IPS DF 19.7 (cell line): ENCODE results near the gene DENND2C.
A peak's percentile ranks its signal among the peaks of the same experiment; 100 is the strongest.

ENCODE experiments used
- DNase-seq: peaks from one replicate; pipeline ENCODE4 v3.0.0-alpha.2; 2013; ENCODE audit warnings: low read depth, low spot score

The DENND2C gene

DNA sequence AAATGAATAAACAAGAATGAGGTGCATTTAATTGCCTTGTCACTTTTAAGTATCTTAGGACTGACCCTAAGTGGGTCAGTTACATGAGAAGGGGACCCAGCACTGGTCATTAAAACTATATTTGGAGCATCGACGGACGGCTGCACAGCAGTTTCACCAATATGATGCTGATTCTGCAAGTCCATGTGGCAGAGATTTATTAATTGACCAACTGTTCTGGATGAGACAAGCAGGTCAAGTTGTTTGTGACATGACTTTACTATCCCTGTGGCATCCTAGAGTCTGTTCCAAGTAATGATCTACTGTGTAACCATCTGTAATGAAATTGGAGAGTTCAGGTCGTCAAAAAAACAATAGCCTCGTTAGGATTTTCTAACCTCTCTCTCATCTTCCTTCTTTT is 16.0 kb upstream of the DENND2C start:
- DNase-seq, result no peak

DNA sequence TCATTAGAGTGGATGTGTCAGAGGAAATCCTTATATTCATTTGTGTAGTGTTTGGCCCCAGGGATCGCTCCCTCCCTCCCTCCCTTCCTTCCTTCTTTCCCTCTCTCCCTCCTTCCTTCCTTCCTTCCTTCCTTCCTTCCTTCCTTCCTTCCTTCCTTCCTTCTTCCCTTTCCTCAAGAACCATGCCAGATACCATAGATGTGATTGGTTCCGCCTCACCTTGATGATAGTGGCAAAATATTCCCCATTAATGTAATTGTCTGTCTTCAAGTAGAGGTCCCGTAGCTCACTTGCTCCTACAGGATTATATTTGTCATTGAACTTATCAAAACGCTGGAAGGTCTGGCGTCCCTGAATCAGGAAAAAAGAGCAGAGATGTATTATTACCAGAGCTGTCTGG is 7.8 kb upstream of the DENND2C start:
- no peak for DNase-seq

DNA sequence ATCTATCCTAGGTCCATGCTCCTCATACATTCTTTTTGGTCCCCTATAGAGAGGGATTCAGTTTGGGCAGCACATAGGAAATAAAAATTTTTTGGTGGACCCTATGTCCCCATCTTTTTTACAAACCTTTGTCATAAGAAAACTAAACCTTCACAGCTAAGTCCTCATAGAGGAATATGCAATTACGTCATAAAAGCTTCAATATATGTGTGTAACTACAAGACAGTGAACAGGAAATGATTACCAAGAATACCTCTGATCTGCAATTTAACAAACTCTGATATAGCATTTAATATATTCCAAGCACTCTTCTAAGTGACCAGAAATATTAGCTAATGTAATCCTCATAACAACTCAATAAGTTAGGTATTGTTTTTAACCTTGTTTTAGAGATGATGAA is 6.3 kb upstream of the DENND2C start:
- no peak for DNase-seq

DNA sequence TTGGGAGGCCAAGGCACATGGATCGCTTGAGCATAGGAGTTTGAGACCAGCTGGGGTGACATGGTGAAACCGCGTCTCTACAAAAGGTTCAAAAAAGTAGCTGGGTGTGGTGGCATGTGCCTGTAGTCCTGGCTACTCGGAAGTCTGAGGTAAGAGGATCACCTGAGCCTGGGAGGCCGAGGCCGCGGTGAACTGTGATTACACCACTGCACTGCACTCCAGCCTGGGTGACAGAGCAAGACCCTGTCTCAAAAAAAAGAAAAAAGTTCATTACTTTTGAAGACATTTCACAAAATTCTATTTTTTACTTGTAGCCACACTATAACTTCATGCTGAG is 2.1 kb upstream of the DENND2C start:
- no peak for DNase-seq

DNA sequence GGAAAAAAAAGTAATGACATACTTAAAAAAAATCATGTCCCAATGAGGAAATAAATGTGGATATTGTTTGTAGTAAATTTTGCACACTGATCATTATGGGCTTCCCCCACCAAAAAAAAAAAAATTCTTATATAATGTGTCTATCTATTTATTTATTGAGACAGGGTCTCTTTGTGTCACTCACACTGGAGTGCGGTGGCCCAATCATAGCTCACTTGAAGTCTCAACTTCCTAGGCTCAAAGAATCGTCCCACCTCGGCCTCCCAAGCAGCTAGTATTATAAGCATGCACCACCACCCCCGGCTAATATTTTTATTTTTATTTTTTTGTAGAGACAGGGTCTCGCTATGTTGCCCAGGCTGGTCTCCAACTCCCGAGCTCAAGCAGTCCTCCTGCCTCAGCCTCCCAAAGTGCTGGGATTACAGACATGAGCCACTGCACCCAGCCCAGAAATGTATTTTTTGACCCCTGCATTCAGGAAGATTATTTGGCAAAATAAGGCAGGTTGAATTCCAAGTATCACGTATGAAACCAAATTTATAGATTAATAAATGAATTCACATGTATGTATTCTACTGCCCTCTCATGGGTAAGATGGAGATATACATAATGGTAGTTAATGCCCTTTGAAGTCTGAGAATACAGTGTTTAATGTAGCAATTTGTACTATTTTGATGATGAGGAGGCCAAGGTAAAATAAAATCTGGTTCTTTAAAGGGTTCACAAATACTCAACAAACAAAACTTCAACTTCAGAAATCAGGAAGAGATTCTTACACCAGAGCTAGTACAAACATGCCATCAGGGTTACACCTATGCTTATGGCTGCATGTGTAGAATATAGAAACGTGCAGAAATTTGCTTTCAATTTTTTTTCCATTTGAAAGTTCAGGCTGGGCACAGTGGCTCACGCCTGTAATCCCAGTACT is 1.4 kb upstream of the DENND2C start:
- no peak for DNase-seq

DNA sequence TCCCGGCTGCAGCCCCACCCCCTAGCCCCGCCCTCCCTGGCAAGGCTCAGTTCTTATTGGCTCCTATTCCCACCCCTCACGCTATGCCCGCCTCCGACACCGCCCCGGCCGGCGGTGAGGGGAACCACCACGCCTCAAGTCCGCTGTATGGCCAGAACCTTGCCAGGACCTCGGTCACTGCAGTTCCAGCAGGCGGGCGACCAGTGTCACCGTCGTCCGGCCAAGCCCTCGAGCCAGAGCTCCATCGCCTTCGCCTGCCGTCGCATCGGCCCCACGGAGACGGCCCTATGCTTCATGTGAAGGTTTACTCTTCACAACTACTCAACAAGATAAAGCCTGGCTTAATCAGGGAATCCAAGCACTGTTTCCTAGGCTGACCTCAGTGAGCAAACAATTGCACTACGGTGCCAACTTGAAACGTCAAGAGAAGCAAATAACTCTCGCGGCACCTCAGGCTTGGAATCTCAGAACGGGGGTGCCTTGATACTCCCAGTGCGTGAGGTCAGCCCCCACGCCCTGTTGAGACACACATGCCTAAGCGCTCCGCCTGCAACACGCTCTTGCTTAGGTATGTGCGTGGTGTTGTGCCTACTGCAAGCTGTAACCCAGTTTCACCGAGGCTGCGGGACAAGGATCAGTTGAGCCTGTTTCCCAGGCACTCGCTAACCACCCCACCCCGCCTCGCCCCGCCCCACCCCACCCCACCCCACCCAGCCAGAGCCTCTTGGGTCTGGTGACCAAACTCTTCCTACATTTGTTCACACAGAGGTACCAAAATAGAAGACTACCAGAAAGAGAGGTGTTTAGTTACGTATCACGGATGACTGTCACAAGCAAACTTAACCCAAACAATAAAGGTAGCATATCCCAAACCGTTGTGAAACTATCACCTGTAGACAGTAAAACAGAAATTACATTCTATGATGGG is 498 bp upstream of the DENND2C start:
- peak; percentile 42 for DNase-seq

DNA sequence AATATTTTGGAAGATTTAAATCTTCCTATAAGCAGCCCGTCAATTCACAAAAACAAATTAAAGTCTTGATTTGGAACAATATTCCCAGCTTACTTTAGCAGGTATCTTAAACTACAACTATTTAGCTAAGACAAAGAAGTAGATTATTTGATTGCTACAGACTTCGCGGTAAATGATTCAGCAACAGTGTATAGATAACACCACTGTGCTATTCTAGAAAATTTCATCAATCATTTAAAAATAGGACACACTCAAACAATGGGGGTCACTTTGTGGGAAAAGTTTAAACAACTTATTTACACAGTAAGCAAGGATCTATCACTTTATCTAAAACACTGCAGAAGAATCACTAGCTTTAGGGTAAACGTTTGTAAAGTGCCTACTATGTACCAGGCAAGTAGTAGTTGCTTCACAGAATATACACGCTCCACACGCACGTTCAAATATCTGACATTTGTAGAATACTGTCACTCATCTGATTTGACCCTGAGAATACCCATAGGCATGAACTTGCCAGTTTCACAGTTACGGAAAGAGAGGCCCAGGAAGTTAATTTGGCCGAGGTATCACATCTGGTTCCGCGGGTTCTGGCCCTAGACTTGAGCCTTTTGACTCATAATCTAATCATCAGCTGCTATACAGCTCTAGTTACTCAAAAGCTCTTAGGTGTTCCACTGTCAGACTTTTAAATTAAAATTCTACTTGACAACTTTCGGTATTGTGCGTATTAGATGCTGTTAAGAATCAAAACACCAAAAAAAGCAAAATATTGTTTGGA is 876 bp downstream of the DENND2C start:
- no peak for DNase-seq

DNA sequence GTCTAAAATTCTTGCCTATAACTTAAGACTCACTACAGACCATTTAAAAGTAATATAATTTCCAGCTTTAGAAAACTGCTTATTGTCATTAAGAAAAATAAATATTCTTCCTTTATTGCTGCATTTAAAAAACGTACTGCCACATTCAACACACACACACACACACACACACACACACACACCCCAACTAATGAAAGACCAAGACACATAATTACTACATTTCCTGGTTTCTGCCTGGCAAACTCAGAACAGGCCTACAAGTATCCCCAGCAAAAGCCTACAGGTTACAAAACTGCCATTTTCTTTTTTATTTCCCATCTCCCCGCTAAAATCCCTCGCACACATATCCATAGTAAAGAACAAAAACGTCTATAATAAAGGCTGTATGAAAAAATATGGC is 1.5 kb downstream of the DENND2C start:
- no peak for DNase-seq

DNA sequence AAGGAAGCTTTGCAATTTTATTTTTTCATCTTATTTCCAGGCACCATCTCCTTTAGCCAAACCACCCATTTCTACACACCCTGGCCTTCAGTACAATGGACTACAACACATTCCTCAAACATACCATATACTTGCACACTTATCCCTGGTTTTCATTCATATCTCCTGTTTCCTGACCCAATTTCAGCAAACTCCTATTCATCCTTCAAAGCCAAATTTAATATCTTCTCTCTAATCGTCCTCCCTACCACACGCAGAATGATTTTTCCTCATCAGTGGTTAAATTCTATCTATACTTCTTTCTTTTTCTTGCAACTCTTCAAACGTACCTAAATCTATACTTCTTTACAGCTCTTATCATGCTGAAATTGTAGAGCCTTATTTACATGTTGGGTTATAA is 2.9 kb downstream of the DENND2C start:
- no peak for DNase-seq

DNA sequence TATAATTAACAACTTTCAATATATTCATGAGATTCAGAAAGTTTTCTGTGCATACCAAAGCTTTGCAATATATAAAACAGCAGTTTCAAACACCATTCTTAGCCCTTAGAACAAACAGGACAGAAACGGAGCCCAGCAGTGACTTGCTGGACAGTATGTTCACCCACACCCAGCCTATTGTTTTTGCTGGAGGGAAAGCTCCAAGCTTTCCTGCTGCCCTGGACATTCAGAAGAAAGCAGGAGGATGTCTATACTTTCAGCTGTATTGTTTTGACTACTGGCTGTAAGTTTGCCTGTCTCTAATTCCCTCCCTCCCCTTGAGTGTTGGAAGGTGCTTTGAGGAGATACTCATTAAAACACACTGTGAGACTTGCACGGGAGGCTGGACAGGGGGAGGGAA is 9.6 kb downstream of the DENND2C start:
- DNase-seq, result no peak

DNA sequence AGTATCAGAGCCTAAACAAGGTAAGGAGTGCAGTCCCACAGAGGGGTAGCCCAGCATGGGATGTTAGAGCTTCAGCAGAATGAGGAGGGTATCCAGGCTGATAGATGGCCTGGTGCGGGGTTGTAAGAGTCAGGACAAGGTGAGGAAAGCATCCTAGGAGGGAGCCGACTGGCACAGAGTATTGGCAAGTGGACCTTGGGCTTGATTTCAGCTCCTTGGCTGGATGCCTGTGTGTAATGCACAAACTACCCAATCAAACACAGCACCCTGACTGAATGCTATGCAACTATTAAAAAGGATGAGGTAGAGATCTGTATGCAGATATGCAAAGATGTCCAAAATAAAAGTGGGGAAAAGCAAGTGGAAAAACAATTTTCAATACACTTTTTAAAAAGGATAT is 18.0 kb downstream of the DENND2C start:
- no peak for DNase-seq

DNA sequence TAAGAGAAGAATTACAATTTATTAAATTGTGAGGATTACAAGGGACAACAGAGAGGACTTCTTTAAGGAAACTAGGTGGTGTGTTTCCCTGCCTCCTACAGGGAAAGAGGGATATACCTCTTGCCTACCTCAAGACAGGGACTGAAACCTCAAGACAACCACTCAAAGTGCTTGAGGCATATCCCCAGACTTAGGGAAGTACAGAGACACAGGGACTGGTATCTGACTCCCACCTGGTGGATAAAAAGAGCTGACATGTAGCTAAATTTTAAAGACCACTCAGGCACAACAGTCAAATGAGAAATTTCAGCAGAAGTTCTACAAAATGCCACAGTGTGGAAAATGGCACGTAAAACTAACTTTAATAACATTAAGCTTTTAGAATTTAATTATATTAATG is 21.3 kb downstream of the DENND2C start:
- DNase-seq, result no peak

DNA sequence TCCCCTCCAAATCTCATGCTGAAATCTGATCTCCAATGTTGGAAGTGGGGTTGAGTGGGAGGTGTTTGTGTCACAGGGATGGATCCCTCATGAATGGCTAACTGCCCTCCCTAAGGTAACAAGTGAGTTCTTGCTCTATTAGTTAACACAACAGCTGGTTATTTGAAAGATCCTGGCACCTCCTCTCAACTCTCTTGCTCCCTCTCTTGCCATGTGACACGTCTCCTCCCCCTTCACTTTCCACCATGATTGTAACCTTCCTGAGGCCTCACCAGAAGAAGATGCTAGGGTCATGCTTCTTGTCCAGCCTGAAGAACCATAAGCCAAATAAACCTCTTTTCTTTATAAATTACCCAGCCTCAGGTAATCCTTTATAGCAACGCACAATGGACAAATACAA is 28.5 kb downstream of the DENND2C start:
- no peak for DNase-seq

DNA sequence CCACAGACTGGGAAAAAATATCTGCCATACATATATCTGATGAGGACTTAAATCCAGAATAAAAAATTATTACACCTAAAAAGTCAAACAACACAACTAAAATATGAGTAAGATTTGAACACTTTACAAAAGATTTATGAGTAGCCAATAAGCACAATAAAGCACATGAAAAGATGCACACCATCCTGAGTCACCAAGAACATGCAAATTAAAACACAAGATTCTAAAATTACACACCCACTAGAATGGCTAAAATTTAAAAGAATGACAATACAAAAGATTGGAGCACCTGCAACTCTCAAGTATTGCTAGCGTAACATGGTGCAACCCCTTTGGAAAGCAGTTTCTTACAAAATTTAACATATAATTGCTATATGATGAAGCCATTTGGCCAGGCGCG is 30.9 kb downstream of the DENND2C start:
- no peak for DNase-seq

DNA sequence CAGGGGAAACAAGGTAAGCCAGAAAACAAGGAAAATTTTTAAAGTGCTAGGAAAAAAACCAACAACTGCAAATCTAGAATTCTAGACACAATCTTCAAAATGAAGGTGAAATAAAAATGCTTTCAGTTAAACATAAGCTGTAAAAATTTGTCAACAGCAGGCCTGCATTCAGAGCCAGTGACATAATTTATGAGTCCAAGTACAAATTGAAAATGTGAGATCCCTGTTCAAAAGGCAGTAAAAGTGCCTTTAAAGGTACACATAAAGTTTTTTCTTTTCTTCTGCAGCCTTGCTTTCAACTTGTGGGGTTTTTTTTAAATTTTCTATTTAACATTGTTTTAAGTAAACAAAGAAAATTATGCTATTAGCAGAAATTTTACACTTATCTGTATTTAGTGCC is 37.4 kb downstream of the DENND2C start:
- DNase-seq, result no peak

DNA sequence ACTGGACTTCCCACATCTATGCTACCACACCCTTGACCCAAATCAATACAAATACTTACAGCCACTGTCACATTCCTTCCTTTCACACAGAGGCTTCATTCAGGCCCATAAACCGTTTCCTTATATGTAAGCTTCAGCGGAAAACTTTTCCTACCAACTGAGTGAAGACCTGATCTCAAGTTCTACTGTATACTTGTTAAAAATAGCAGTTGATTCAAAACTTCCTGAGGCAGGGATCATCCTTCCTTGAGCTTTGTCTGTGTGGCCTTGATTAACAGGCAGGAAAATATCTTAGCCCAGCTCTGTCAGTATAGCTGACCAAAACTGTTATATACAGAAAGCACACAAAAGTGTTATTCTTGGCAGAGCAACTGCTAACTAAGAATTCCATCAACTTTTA is 42.7 kb downstream of the DENND2C start:
- no peak for DNase-seq

DNA sequence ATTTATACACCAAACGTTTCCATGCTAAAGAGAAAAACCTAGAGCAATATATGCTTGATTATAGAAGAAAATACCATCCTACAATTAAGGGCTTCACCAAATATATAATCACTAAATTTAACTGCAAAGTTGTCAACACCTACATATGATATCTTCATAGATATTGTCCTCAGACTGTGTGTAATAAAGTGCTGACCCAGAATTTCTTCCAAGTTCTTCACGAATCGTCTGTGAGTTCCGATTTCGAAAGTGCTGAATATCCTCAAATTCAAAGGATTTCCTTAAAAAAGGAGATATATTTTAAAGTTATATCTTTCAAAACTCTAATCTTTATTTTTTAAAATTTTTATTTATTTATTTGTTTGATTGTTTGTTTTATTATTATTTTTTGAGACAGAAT is 46.5 kb downstream of the DENND2C start:
- no peak for DNase-seq

DNA sequence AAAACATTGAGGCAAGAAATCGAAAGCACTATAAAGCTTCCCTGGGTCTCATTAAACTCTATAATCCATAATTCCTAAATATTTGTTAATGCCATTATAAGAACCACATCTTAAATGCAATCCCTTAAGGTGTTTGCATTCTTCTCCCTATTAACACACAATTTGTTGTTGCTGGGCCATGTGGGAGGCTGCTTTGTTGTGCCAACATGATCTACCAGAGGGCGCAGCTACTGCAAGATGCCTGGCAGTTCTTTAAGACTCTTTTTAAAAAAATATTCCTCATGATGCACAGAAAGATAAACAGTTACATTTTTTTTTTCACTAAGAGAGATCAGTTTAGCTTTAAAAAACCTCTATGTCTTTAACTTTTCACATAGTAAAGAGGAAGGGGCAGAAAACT is 49.4 kb downstream of the DENND2C start:
- no peak for DNase-seq

DNA sequence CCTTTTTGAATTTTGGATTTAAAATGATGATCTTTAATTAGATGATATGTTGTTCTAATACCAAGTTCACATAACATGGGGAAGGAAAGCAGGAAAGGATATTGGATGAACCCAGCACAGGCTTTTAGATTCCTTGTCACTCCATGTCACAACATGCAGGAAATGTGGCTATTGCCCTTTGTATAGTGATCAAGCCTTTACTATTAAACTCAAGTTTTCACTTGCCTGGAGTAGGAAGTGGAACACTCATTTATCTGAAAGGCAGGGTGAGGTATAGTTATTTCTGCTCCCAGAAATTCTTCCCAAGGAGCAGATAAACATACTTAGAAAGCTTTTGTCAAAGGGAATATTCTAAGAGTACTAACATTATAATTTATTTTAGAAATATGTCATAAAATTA is 51.2 kb downstream of the DENND2C start:
- no peak for DNase-seq

DNA sequence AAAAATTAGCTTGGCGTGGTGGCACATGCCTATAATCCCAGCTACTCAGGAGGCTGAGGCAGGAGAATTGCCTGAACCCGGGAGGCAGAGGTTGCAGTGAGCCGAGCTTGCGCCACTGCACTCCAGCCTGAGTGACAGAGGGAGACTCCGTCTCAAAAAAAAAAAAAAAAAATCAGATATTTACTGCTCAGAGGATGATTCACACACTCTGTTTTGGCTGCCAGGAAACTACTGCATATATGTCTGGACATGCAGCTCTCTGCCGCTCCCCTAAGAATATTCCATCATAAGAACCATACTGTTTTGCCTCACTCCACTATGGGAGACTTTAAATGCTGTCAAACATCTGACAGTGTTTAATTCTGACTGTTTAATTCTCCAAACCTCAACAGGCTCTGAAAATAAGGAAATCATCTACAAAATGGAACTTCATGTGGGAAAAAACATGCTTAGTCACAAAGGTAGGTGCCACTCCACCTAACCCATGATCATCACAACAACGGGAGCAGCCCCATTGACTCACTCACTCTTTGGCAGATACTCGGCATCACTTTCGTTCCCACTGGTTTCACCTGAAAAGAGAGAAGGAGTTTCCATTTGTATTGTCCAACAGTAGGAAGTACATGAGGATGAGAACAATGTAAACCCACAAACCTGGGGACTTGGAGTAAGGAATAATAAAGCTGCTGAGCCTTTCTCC is 59.2 kb downstream of the DENND2C start:
- DNase-seq, result no peak

DNA sequence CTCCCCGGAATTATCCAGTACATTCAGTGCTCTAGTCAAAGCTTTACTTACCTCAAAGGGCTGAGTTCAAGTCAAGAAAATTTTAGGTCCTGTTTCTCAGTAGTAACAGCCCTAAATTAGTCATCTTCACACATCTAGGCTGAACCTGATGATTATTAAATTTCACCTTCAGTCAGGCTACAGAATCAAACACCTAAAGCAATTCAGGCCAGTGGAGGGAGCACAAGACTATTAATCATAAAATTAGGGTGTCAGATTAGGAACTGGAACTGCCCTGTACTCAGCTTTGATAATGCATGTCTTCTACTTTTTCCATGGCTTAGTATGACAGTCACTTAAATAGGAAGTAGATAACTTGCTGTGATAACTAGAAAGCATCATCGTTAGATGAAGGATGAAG is 60.0 kb downstream of the DENND2C start:
- no peak for DNase-seq
